HG02852 (cell line): ENCODE results near the gene CRCP.
A peak's percentile ranks its signal among the peaks of the same experiment; 100 is the strongest.
"Not testable (repeated sequence)": the region's sequence is repeated elsewhere in the genome, so short reads cannot be mapped to it uniquely, and the experiment has no call there.

Experiments
- ATAC-seq: cut with Tn5 transposase; IDR thresholded peaks from one replicate; pipeline ENCODE4 v1.9.1; 2021; ENCODE audit warnings: mild to moderate bottlenecking, moderate library complexity; ENCODE audit not compliant: unreplicated experiment

Gene CRCP

GRCh38 chr7:66114743-66115649 lies at the start of gene CRCP:
CRCP (plus strand) TSS chr7:66114847; CDS start chr7:66114963, 116 bp downstream.
- ATAC-seq, result peak; percentile 87

GRCh38 chr7:66069732-66070131 lies 44.9 kb upstream of the CRCP start:
- no peak for ATAC-seq

GRCh38 chr7:66070222-66070621 lies 44.4 kb upstream of the CRCP start:
- no peak for ATAC-seq

GRCh38 chr7:66072208-66072607 lies 42.4 kb upstream of the CRCP start:
- not testable (repeated sequence) for ATAC-seq

GRCh38 chr7:66075590-66076461 lies 38.8 kb upstream of the CRCP start, which contains the start of gene ASL:
ASL (plus strand) TSS chr7:66075819; CDS start chr7:66076082, 263 bp downstream.
- peak; percentile 98 for ATAC-seq

- no peak for ATAC-seq
These were observed 38.0 kb upstream of the CRCP start for GRCh38 chr7:66076462-66077329.

GRCh38 chr7:66078067-66078466 lies 36.6 kb upstream of the CRCP start:
- no peak for ATAC-seq

- no peak for ATAC-seq
These were observed 32.6 kb upstream of the CRCP start for GRCh38 chr7:66082083-66082482.

- ATAC-seq, result no peak
These were observed 31.7 kb upstream of the CRCP start for GRCh38 chr7:66082886-66083415.

- ATAC-seq, result no peak
These were observed 31.0 kb upstream of the CRCP start for GRCh38 chr7:66083677-66084076.

- ATAC-seq, result no peak
These were observed 25.5 kb upstream of the CRCP start for GRCh38 chr7:66088861-66089838.

GRCh38 chr7:66092654-66093053 lies 22.0 kb upstream of the CRCP start:
- no peak for ATAC-seq

GRCh38 chr7:66095010-66095409 lies 19.6 kb upstream of the CRCP start:
- no peak for ATAC-seq

GRCh38 chr7:66099232-66099550 lies 15.5 kb upstream of the CRCP start:
- no peak for ATAC-seq

- ATAC-seq, result peak; percentile 83
These were observed 14.9 kb upstream of the CRCP start for GRCh38 chr7:66099551-66100407.

- ATAC-seq, result peak; percentile 25
These were observed 14.1 kb upstream of the CRCP start for GRCh38 chr7:66100408-66101050.

- ATAC-seq, result not testable (repeated sequence)
These were observed 12.5 kb upstream of the CRCP start for GRCh38 chr7:66102168-66102567.

GRCh38 chr7:66103994-66104393 lies 10.7 kb upstream of the CRCP start:
- not testable (repeated sequence) for ATAC-seq
